ENCODE measurements around the gene PCSK5. TPM values are rescaled to one million over a fixed set of nuclear protein-coding genes. Genes with fewer than 3 reads are reported as not detected.

Gene PCSK5
- total RNA-seq, 1 experiment from 2014 or later: 0.17 TPM

DNA sequence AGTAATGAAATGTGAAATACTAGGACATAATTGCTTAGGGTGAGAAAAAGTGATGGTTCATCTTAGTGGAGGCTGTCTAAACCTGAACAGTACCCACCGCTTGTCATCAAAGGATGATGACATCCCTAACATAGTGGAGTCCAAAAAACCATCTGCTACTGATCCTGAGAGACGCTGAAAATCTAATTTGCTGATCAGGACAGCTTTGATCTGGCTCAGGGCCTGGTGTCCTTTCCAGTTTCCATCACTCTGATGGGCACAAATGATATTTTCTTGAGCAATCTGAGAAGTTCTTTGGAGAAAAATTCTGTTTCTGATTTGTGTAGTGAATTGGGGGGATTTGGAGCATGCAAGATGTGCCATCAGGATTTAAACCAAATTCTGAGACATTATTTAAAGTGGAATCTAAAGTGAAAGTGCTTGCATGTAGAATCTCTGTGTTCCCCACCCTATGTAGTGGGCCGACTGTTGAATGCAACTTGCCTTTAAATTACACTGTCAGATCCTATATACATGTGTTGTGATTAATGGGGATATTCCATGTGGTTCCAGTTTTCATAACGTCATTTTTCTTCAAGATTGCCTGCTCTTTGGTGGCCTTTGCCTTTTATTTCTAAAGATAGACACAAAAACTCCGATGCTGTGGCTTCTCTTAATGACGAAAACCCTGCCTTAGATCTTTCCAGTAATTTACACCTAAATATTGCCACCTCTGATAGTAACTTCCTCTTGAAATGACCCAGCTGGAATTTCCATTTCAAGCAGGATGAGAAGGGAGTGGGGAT, 213.2 kb downstream of the PCSK5 start:
- intact Hi-C loops (cut with micrococcal nuclease; ENCODE audit: unreplicated experiment): no loop called here
- H3K4me1 ChIP-seq (ENCODE audit: insufficient read depth, low read length, poor library complexity, severe bottlenecking): no peaks in the 10 kb centered on the region
- ChIA-PET POLR2A (ENCODE audit: low non-redundant PET) (no interaction called here), CTCF (no interaction called here)
- TF ChIP-seq, protein P1, sequence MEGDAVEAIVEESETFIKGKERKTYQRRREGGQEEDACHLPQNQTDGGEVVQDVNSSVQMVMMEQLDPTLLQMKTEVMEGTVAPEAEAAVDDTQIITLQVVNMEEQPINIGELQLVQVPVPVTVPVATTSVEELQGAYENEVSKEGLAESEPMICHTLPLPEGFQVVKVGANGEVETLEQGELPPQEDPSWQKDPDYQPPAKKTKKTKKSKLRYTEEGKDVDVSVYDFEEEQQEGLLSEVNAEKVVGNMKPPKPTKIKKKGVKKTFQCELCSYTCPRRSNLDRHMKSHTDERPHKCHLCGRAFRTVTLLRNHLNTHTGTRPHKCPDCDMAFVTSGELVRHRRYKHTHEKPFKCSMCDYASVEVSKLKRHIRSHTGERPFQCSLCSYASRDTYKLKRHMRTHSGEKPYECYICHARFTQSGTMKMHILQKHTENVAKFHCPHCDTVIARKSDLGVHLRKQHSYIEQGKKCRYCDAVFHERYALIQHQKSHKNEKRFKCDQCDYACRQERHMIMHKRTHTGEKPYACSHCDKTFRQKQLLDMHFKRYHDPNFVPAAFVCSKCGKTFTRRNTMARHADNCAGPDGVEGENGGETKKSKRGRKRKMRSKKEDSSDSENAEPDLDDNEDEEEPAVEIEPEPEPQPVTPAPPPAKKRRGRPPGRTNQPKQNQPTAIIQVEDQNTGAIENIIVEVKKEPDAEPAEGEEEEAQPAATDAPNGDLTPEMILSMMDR (conservative IDR thresholded peaks at IDR 0.05; ENCODE audit: low read depth, low read length): no peak
- no peak for TF ChIP-seq EZH2 (IDR thresholded peaks at IDR 0.05; ENCODE audit: borderline replicate concordance, low read depth, low read length, poor library complexity, severe bottlenecking)
- no peak overlapping the region for H3K4me3 ChIP-seq (ENCODE audit: low read depth, low read length, poor library complexity, severe bottlenecking)
- no peak overlapping the region for H3K27ac ChIP-seq (ENCODE audit: low read depth, low read length, poor library complexity, severe bottlenecking)
- H3K27me3 ChIP-seq (replicated peaks; ENCODE audit: insufficient read depth, low read depth, low read length, poor library complexity): peaks cover 64% of the 10 kb centered on the region
- BruUV-seq (replicated peaks): no TSS peak
- no peak for DNase-seq (ENCODE audit: low spot score)
- H3K36me3 ChIP-seq (ENCODE audit: insufficient read depth, low read length, poor library complexity, severe bottlenecking): no peaks in the 10 kb centered on the region
- no peaks in the 10 kb centered on the region for H3K9me3 ChIP-seq (ENCODE audit: low read depth, low read length, poor library complexity, severe bottlenecking)

DNA sequence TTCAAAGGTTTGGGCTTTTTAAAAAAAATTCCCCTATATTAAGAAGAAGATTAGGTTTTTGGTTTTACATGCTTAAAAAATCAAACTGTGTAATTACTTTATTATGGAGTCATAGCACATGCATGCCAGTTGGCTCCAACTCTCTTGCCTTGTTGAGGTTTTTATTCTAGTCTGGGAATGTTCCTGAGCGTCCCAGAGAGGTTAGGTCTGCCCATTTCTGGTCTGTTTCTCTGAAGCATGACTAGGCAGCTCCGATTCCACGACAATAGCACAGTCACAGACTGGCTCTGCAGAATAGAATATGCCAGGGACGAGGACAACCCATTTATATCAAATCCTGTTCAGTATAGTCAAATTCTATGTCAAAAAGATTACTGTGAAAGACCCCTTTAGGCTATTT, 217.0 kb downstream of the PCSK5 start:
- Histone ChIP-seq H3K9me3 (ENCODE audit: low read depth, low read length, poor library complexity, severe bottlenecking) (no peaks in the 10 kb centered on the region), H3K27me3 (replicated peaks; ENCODE audit: insufficient read depth, low read depth, low read length, poor library complexity) (peaks cover 52% of the 10 kb centered on the region), H3K36me3 (ENCODE audit: insufficient read depth, low read length, poor library complexity, severe bottlenecking) (no peaks in the 10 kb centered on the region), H3K4me3 (ENCODE audit: low read depth, low read length, poor library complexity, severe bottlenecking) (no peak overlapping the region), H3K27ac (ENCODE audit: low read depth, low read length, poor library complexity, severe bottlenecking) (no peak overlapping the region), H3K4me1 (ENCODE audit: insufficient read depth, low read length, poor library complexity, severe bottlenecking) (no peaks in the 10 kb centered on the region)
- ChIA-PET POLR2A (ENCODE audit: low non-redundant PET) (no interaction called here), CTCF (no interaction called here)
- TF ChIP-seq EZH2 (IDR thresholded peaks at IDR 0.05; ENCODE audit: borderline replicate concordance, low read depth, low read length, poor library complexity, severe bottlenecking): no peak
- TF ChIP-seq, protein P1 (conservative IDR thresholded peaks at IDR 0.05; ENCODE audit: low read depth, low read length): no peak
- BruUV-seq (replicated peaks): no TSS peak
- no peak for DNase-seq (ENCODE audit: low spot score)
- intact Hi-C loops (cut with micrococcal nuclease; ENCODE audit: unreplicated experiment): no loop called here

DNA sequence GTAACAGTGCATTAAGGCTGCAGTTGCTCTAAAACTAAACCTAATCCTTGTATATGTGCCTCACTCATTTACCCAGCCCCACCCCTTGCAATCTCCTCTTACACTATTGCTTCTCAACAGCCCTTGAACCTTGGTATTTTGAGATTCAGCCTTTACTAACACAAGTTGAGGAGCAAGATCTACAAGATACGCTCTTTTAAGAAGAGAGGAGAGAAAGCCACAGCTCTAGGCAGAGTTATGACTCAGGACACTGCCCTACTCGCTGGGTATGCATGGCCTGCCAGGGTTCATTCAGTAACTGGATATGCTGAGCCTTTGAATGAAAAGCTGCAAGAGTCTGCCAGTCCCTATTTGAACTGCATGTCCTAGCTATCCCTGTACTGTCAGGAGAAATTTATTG, 219.5 kb downstream of the PCSK5 start:
- no peak overlapping the region for H3K4me3 ChIP-seq (ENCODE audit: low read depth, low read length, poor library complexity, severe bottlenecking)
- no peaks in the 10 kb centered on the region for H3K36me3 ChIP-seq (ENCODE audit: insufficient read depth, low read length, poor library complexity, severe bottlenecking)
- ChIA-PET POLR2A (ENCODE audit: low non-redundant PET) (no interaction called here), CTCF (no interaction called here)
- no peaks in the 10 kb centered on the region for H3K9me3 ChIP-seq (ENCODE audit: low read depth, low read length, poor library complexity, severe bottlenecking)
- H3K27ac ChIP-seq (ENCODE audit: low read depth, low read length, poor library complexity, severe bottlenecking): no peak overlapping the region
- intact Hi-C loops (cut with micrococcal nuclease; ENCODE audit: unreplicated experiment): no loop called here
- H3K27me3 ChIP-seq (replicated peaks; ENCODE audit: insufficient read depth, low read depth, low read length, poor library complexity): peaks cover 28% of the 10 kb centered on the region
- no peak for TF ChIP-seq EZH2 (IDR thresholded peaks at IDR 0.05; ENCODE audit: borderline replicate concordance, low read depth, low read length, poor library complexity, severe bottlenecking)
- TF ChIP-seq, protein P1 (conservative IDR thresholded peaks at IDR 0.05; ENCODE audit: low read depth, low read length): no peak
- BruUV-seq (replicated peaks): no TSS peak
- no peaks in the 10 kb centered on the region for H3K4me1 ChIP-seq (ENCODE audit: insufficient read depth, low read length, poor library complexity, severe bottlenecking)
- DNase-seq (ENCODE audit: low spot score): no peak

Measured in A673 (cell line).